Right kidney (tissue), 1 donor: ENCODE results near the gene EMILIN2.
"Not testable (repeated sequence)": the region's sequence is repeated elsewhere in the genome, so short reads cannot be mapped to it uniquely, and the experiment has no call there.

Experiments used
- DNase-seq: peaks from one replicate; pipeline ENCODE4 v3.0.0-alpha.2; 2016

EMILIN2 gene

GRCh38 chr18:2843146-2843545, 3.7 kb upstream of the EMILIN2 start:
- no peak for DNase-seq

- no peak for DNase-seq
Observed at GRCh38 chr18:2845172-2845571, 1.6 kb upstream of the EMILIN2 start.

GRCh38 chr18:2847317-2848246, 776 bp downstream of the EMILIN2 start:
- DNase-seq = peak; percentile 82

- DNase-seq = peak; percentile 28
Observed at GRCh38 chr18:2848247-2849246, 1.7 kb downstream of the EMILIN2 start.

GRCh38 chr18:2850816-2851215, 4.0 kb downstream of the EMILIN2 start:
- DNase-seq = no peak

GRCh38 chr18:2851771-2852170, 5.0 kb downstream of the EMILIN2 start:
- no peak for DNase-seq

- DNase-seq = not testable (repeated sequence)
Observed at GRCh38 chr18:2852460-2852859, 5.7 kb downstream of the EMILIN2 start.

- no peak for DNase-seq
Observed at GRCh38 chr18:2853173-2853925, 6.5 kb downstream of the EMILIN2 start.

GRCh38 chr18:2853926-2854664, 7.3 kb downstream of the EMILIN2 start:
- no peak for DNase-seq

GRCh38 chr18:2854875-2855274, 8.1 kb downstream of the EMILIN2 start:
- DNase-seq = no peak

- no peak for DNase-seq
Observed at GRCh38 chr18:2855560-2856350, 8.9 kb downstream of the EMILIN2 start.

- no peak for DNase-seq
Observed at GRCh38 chr18:2856547-2857170, 9.9 kb downstream of the EMILIN2 start.

- DNase-seq = no peak
Observed at GRCh38 chr18:2857491-2858131, 10.8 kb downstream of the EMILIN2 start.

GRCh38 chr18:2860397-2860796, 13.6 kb downstream of the EMILIN2 start:
- DNase-seq = not testable (repeated sequence)

- DNase-seq = not testable (repeated sequence)
Observed at GRCh38 chr18:2863997-2864396, 17.2 kb downstream of the EMILIN2 start.

GRCh38 chr18:2866465-2866864, 19.7 kb downstream of the EMILIN2 start:
- DNase-seq = not testable (repeated sequence)

GRCh38 chr18:2869207-2869606, 22.4 kb downstream of the EMILIN2 start:
- no peak for DNase-seq

- no peak for DNase-seq
Observed at GRCh38 chr18:2871111-2871720, 24.4 kb downstream of the EMILIN2 start.

GRCh38 chr18:2872095-2872494, 25.3 kb downstream of the EMILIN2 start:
- no peak for DNase-seq
